GM13977 (cell line): ENCODE results near the gene PLXNA2.

Source experiments
- DNase-seq: peaks from one replicate; pipeline ENCODE4 v3.0.0; 2012; ENCODE audit warnings: low spot score
- CTCF ChIP-seq: IDR thresholded peaks from 2 replicates; pipeline ENCODE4 v1.5.1; 2012; ENCODE audit warnings: mild to moderate bottlenecking, control low read depth; ENCODE audit not compliant: insufficient read depth; ENCODE audit errors: extremely low read depth, missing control alignments
- in situ Hi-C: fragments of 300-500 bp; cut with MboI; formaldehyde crosslinking; loops from one replicate; pipeline ENCODE4 v1.12.0; 2022; ENCODE audit warnings: low sequenced_read_pairs, low pct_unique_long_range_greater_than_20kb, mixed read lengths, inconsistent platforms; ENCODE audit not compliant: unreplicated experiment

Gene PLXNA2

DNA sequence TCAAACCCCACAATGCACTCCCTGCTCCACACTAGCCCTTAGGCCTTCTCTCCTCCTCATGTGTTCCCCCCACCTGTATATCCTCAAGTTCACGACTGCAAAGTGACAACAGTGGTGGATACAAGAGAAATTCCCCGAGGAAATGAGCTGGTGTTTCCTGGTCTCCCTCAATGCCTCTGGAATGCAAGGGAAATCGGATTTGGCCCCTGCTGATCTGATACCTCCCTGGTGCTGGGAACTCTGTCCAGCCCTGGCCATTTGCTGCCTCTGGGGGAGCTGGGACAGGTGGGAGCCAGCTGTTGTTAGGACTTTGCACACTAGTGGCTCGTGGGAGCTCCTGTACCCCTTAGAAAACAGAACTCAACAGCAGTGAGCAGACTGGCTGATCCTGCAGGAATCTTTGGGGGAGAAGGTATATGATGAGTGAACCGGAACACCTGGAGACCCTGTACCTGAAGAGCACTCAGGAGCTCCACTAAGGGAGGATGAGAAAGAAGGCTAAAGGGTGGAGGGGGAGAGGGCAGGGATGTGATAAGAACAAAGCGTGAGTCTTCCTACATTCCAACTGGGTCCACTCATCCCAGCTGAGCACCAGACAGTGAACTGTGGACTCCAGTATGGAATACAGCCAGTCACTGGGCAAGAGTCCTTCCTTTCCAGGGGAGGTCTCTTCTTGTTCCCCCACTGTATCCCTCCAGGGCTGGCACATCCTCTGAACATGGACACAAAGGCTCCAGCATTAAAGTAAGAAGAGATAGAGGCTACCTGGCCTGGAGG lies 69.3 kb downstream of the PLXNA2 start:
- no peak for DNase-seq
- in situ Hi-C loops: no loop called here
- TF ChIP-seq CTCF: no peak

- no peak for DNase-seq
- no peak for TF ChIP-seq CTCF
Observed at GRCh38 chr1:208174200-208174599, 70.0 kb downstream of the PLXNA2 start.

GRCh38 chr1:208173749-208174148 lies 70.4 kb downstream of the PLXNA2 start:
- in situ Hi-C loops: no loop called here
- no peak for DNase-seq
- no peak for TF ChIP-seq CTCF

More at GRCh38 chr1:208174200-208174599, 70.0 kb downstream of the PLXNA2 start:
- in situ Hi-C loops: no loop called here

DNA sequence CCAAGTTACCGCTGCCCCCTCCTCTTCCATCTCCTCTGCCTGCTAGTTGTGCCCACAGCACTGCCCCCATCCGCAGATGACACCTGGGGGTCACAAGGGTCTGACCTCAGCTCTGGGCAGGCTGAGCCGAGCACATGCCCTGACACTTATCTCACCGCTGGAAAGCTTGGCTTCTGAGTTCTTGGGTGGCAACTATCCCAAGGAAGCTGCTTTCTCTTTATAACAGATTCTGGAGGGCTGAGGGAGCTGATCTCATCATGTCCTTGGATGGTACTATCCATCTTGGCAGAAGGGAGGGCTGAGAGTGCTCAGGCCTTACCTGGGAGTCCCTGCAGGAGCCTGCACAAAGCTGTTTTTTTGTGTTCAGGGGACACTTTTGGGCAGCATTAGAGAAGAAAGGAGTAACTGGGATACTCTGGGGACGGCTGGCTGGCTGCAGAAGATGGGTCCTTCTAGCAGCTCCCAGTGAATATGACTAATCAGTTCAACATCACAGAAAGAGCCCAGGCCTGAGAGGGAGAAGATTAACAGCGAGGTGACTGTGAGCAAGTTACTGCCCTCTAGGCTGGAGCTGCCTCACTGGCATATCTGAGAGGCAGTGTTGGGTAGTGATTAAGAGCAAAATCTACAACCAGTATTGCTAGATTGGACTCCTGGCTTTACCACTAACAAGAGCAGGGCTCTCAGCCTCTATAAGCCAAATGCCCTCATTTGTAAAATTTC lies 71.6 kb downstream of the PLXNA2 start:
- DNase-seq: no peak
- no peak for TF ChIP-seq CTCF
- in situ Hi-C loops: no loop called here

- in situ Hi-C loops: no loop called here
- TF ChIP-seq CTCF: no peak
- no peak for DNase-seq
Observed at GRCh38 chr1:208171616-208172422, 72.4 kb downstream of the PLXNA2 start.

GRCh38 chr1:208170252-208170651 lies 73.9 kb downstream of the PLXNA2 start:
- no peak for TF ChIP-seq CTCF
- in situ Hi-C loops: no loop called here
- no peak for DNase-seq
